ENCODE measurements around the gene RFX8.

Gene RFX8

DNA sequence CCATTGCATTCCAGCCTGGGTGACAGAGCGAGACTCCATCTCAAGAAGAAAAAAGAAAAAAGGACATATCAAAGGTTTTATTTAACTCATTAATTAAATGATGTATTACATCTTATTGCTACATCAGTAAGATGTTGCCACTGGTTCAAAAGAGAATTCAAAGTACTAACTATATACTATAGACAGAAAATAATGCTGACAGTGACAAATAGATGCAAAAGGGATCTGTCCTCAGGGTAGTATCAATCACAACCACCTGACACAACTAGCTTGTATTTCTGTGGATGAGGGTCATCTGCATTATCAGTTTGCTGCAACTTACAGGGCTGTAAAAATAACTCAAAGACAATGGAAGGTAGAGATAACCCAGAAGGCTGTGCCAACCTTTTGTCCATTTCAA lies 71.2 kb downstream of the RFX8 start:
- Histone ChIP-seq H3K56ac (ENCODE audit: low read length) (no peak overlapping the region), H4K8ac (ENCODE audit: low read depth, low read length) (no peak overlapping the region), H3K18ac (ENCODE audit: low read length) (no peak overlapping the region), H3K27ac (ENCODE audit: low read depth, low read length) (no peak overlapping the region), H3K9ac (ENCODE audit: low read length) (no peak overlapping the region), H3K4me1 (ENCODE audit: control insufficient read depth, low read depth, low read length) (peaks cover 2% of the 10 kb centered on the region), H3K4me2 (ENCODE audit: low read length) (no peak overlapping the region), H3K79me1 (ENCODE audit: low read length) (no peaks in the 10 kb centered on the region), H3K4me3 (ENCODE audit: low read length) (no peak overlapping the region), H3K79me2 (ENCODE audit: control insufficient read depth, insufficient read depth, low read length) (no peaks in the 10 kb centered on the region), H2BK120ac (ENCODE audit: low read depth, low read length) (no peak overlapping the region), H3K27me3 (ENCODE audit: insufficient read depth, low read length, poor library complexity) (no peaks in the 10 kb centered on the region), H3K36me3 (ENCODE audit: control insufficient read depth, insufficient read depth, low read length) (no peaks in the 10 kb centered on the region), H3K4ac (ENCODE audit: low read depth, low read length) (no peak overlapping the region), H2AK5ac (ENCODE audit: low read length) (no peak overlapping the region), H3K23ac (ENCODE audit: low read length) (no peak overlapping the region), H4K5ac (ENCODE audit: low read length) (no peak overlapping the region), H2BK15ac (replicated peaks; ENCODE audit: low read depth) (no peak overlapping the region), H2BK5ac (ENCODE audit: low read length) (no peak overlapping the region)
- no CpG with 5 or more reads among the region's 1 CpG for WGBS (ENCODE audit: extremely low coverage, insufficient coverage, low lambda C conversion rate)
- no peak for DNase-seq

- Histone ChIP-seq H3K4me1 (ENCODE audit: control insufficient read depth, low read depth, low read length) (peaks cover 2% of the 10 kb centered on the region), H4K5ac (ENCODE audit: low read length) (no peak overlapping the region), H3K27me3 (ENCODE audit: insufficient read depth, low read length, poor library complexity) (no peaks in the 10 kb centered on the region), H3K4me3 (ENCODE audit: low read length) (no peak overlapping the region), H3K79me1 (ENCODE audit: low read length) (no peaks in the 10 kb centered on the region), H3K36me3 (ENCODE audit: control insufficient read depth, insufficient read depth, low read length) (no peaks in the 10 kb centered on the region), H2BK15ac (replicated peaks; ENCODE audit: low read depth) (no peak overlapping the region), H3K4ac (ENCODE audit: low read depth, low read length) (no peak overlapping the region), H3K56ac (ENCODE audit: low read length) (no peak overlapping the region), H3K9ac (ENCODE audit: low read length) (no peak overlapping the region), H3K18ac (ENCODE audit: low read length) (no peak overlapping the region), H2BK120ac (ENCODE audit: low read depth, low read length) (no peak overlapping the region), H3K23ac (ENCODE audit: low read length) (no peak overlapping the region), H3K4me2 (ENCODE audit: low read length) (no peak overlapping the region), H3K27ac (ENCODE audit: low read depth, low read length) (no peak overlapping the region), H2BK5ac (ENCODE audit: low read length) (no peak overlapping the region), H3K79me2 (ENCODE audit: control insufficient read depth, insufficient read depth, low read length) (no peaks in the 10 kb centered on the region), H2AK5ac (ENCODE audit: low read length) (no peak overlapping the region), H4K8ac (ENCODE audit: low read depth, low read length) (no peak overlapping the region)
- no CpG with 5 or more reads among the region's 6 CpGs for WGBS (ENCODE audit: extremely low coverage, insufficient coverage, low lambda C conversion rate)
- no peak for DNase-seq
Observed at GRCh38 chr2:101402630-101403029, 72.3 kb downstream of the RFX8 start.

GRCh38 chr2:101401906-101402305 lies 73.0 kb downstream of the RFX8 start:
- H3K79me2 ChIP-seq (ENCODE audit: control insufficient read depth, insufficient read depth, low read length) = no peaks in the 10 kb centered on the region
- H3K79me1 ChIP-seq (ENCODE audit: low read length) = no peaks in the 10 kb centered on the region
- H2BK5ac ChIP-seq (ENCODE audit: low read length) = no peak overlapping the region
- H2BK15ac ChIP-seq (replicated peaks; ENCODE audit: low read depth) = no peak overlapping the region
- no peak overlapping the region for H3K23ac ChIP-seq (ENCODE audit: low read length)
- no CpG with 5 or more reads among the region's 5 CpGs for WGBS (ENCODE audit: extremely low coverage, insufficient coverage, low lambda C conversion rate)
- no peak overlapping the region for H3K27ac ChIP-seq (ENCODE audit: low read depth, low read length)
- H3K4me1 ChIP-seq (ENCODE audit: control insufficient read depth, low read depth, low read length) = peaks cover 2% of the 10 kb centered on the region
- no peak overlapping the region for H4K5ac ChIP-seq (ENCODE audit: low read length)
- no peaks in the 10 kb centered on the region for H3K36me3 ChIP-seq (ENCODE audit: control insufficient read depth, insufficient read depth, low read length)
- H3K4me3 ChIP-seq (ENCODE audit: low read length) = no peak overlapping the region
- H3K56ac ChIP-seq (ENCODE audit: low read length) = no peak overlapping the region
- DNase-seq = no peak
- H3K4me2 ChIP-seq (ENCODE audit: low read length) = no peak overlapping the region
- H4K8ac ChIP-seq (ENCODE audit: low read depth, low read length) = no peak overlapping the region
- no peak overlapping the region for H2BK120ac ChIP-seq (ENCODE audit: low read depth, low read length)
- H3K9ac ChIP-seq (ENCODE audit: low read length) = no peak overlapping the region
- no peaks in the 10 kb centered on the region for H3K27me3 ChIP-seq (ENCODE audit: insufficient read depth, low read length, poor library complexity)
- no peak overlapping the region for H3K4ac ChIP-seq (ENCODE audit: low read depth, low read length)
- no peak overlapping the region for H2AK5ac ChIP-seq (ENCODE audit: low read length)
- no peak overlapping the region for H3K18ac ChIP-seq (ENCODE audit: low read length)

GRCh38 chr2:101401326-101401665 lies 73.6 kb downstream of the RFX8 start:
- Histone ChIP-seq H3K4ac (ENCODE audit: low read depth, low read length) (no peak overlapping the region), H4K8ac (ENCODE audit: low read depth, low read length) (no peak overlapping the region), H3K27me3 (ENCODE audit: insufficient read depth, low read length, poor library complexity) (no peaks in the 10 kb centered on the region), H3K9ac (ENCODE audit: low read length) (no peak overlapping the region), H3K23ac (ENCODE audit: low read length) (no peak overlapping the region), H3K27ac (ENCODE audit: low read depth, low read length) (no peak overlapping the region), H3K4me2 (ENCODE audit: low read length) (no peak overlapping the region), H2BK15ac (replicated peaks; ENCODE audit: low read depth) (no peak overlapping the region), H3K4me1 (ENCODE audit: control insufficient read depth, low read depth, low read length) (peaks cover 2% of the 10 kb centered on the region), H2BK120ac (ENCODE audit: low read depth, low read length) (no peak overlapping the region), H2BK5ac (ENCODE audit: low read length) (no peak overlapping the region), H3K56ac (ENCODE audit: low read length) (no peak overlapping the region), H3K79me2 (ENCODE audit: control insufficient read depth, insufficient read depth, low read length) (no peaks in the 10 kb centered on the region), H3K4me3 (ENCODE audit: low read length) (no peak overlapping the region), H3K36me3 (ENCODE audit: control insufficient read depth, insufficient read depth, low read length) (no peaks in the 10 kb centered on the region), H3K18ac (ENCODE audit: low read length) (no peak overlapping the region), H2AK5ac (ENCODE audit: low read length) (no peak overlapping the region), H3K79me1 (ENCODE audit: low read length) (no peaks in the 10 kb centered on the region), H4K5ac (ENCODE audit: low read length) (no peak overlapping the region)
- DNase-seq = no peak
- no CpG with 5 or more reads among the region's 8 CpGs for WGBS (ENCODE audit: extremely low coverage, insufficient coverage, low lambda C conversion rate)

GRCh38 chr2:101400506-101401325 lies 74.2 kb downstream of the RFX8 start:
- Histone ChIP-seq H2BK15ac (replicated peaks; ENCODE audit: low read depth) (no peak overlapping the region), H3K23ac (ENCODE audit: low read length) (no peak overlapping the region), H3K36me3 (ENCODE audit: control insufficient read depth, insufficient read depth, low read length) (no peaks in the 10 kb centered on the region), H2AK5ac (ENCODE audit: low read length) (no peak overlapping the region), H3K79me2 (ENCODE audit: control insufficient read depth, insufficient read depth, low read length) (no peaks in the 10 kb centered on the region), H3K4ac (ENCODE audit: low read depth, low read length) (no peak overlapping the region), H3K18ac (ENCODE audit: low read length) (no peak overlapping the region), H3K27ac (ENCODE audit: low read depth, low read length) (no peak overlapping the region), H3K4me3 (ENCODE audit: low read length) (no peak overlapping the region), H3K79me1 (ENCODE audit: low read length) (no peaks in the 10 kb centered on the region), H4K8ac (ENCODE audit: low read depth, low read length) (no peak overlapping the region), H3K4me1 (ENCODE audit: control insufficient read depth, low read depth, low read length) (peaks cover 2% of the 10 kb centered on the region), H4K5ac (ENCODE audit: low read length) (no peak overlapping the region), H3K9ac (ENCODE audit: low read length) (no peak overlapping the region), H3K27me3 (ENCODE audit: insufficient read depth, low read length, poor library complexity) (no peaks in the 10 kb centered on the region), H3K56ac (ENCODE audit: low read length) (no peak overlapping the region), H2BK120ac (ENCODE audit: low read depth, low read length) (no peak overlapping the region), H2BK5ac (ENCODE audit: low read length) (no peak overlapping the region), H3K4me2 (ENCODE audit: low read length) (no peak overlapping the region)
- no CpG with 5 or more reads among the region's 18 CpGs for WGBS (ENCODE audit: extremely low coverage, insufficient coverage, low lambda C conversion rate)
- no peak for DNase-seq

DNA sequence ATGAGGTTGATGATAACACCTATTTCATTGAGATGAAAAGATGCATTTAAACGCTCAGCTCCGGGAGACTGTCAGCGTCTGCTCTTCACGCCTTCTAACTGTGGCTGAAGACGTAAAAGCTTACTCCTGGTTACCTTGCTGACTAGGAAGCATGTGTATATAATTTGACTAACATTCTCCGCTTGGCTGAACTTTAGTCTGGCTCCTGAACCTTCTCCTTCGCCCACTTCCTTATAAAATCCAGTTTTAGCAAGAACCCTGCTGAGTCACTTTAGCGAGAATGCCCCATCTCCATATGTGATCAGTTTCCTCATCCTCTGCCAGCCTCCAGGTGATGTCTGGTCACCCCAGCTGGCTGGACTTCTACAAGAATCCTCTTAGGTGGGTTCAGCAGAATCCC lies 74.9 kb downstream of the RFX8 start:
- WGBS (ENCODE audit: extremely low coverage, insufficient coverage, low lambda C conversion rate) = no CpG with 5 or more reads among the region's 8 CpGs
- no peak overlapping the region for H2AK5ac ChIP-seq (ENCODE audit: low read length)

More for the DNA sequence above, 74.9 kb downstream of the RFX8 start:
- Histone ChIP-seq H3K23ac (ENCODE audit: low read length) (no peak overlapping the region), H3K79me1 (ENCODE audit: low read length) (no peaks in the 10 kb centered on the region), H3K27ac (ENCODE audit: low read depth, low read length) (no peak overlapping the region), H3K4ac (ENCODE audit: low read depth, low read length) (no peak overlapping the region), H3K4me1 (ENCODE audit: control insufficient read depth, low read depth, low read length) (peaks cover 2% of the 10 kb centered on the region), H2BK15ac (replicated peaks; ENCODE audit: low read depth) (no peak overlapping the region), H2BK120ac (ENCODE audit: low read depth, low read length) (no peak overlapping the region), H4K8ac (ENCODE audit: low read depth, low read length) (no peak overlapping the region), H3K4me2 (ENCODE audit: low read length) (no peak overlapping the region), H3K56ac (ENCODE audit: low read length) (no peak overlapping the region), H3K79me2 (ENCODE audit: control insufficient read depth, insufficient read depth, low read length) (no peaks in the 10 kb centered on the region), H2BK5ac (ENCODE audit: low read length) (no peak overlapping the region), H3K18ac (ENCODE audit: low read length) (no peak overlapping the region), H3K27me3 (ENCODE audit: insufficient read depth, low read length, poor library complexity) (no peaks in the 10 kb centered on the region), H3K9ac (ENCODE audit: low read length) (no peak overlapping the region), H3K36me3 (ENCODE audit: control insufficient read depth, insufficient read depth, low read length) (no peaks in the 10 kb centered on the region), H3K4me3 (ENCODE audit: low read length) (no peak overlapping the region), H4K5ac (ENCODE audit: low read length) (no peak overlapping the region)
- DNase-seq = no peak
